Activated CD4-positive, alpha-beta T cell treated with anti-CD3 and anti-CD28 coated beads, Interleukin-2, amount 50 U/mL, for 24 hours (primary cell): Measurements from ENCODE around the gene UBN2.

Source experiments
- DNase-seq, 2 donors: peaks; one replicate each; pipeline ENCODE4 v3.0.0-alpha.2; 2020; ENCODE audit warnings: low read depth in 1 of 2, low spot score in 1 of 2

Gene UBN2

GRCh38 chr7:139231513-139232376, 708 bp downstream of the UBN2 start:
- peak in 1 of 2 donors; percentile 6 for DNase-seq

DNA sequence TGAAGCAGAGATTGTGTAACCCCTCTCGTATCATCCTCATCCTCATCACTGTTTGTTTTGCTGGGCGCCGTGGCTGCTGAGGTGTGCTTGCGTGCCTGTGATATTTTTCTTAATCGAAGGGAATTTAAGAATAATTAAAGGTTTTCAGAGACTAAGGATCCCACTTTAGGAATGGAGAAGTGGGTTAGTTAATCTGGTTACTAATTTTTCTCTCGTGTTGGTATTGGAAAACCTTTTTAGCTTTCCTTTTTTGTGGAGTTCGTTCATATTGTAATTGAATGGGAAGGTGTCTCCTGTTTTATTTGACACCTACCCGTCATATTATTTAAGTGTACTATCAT, 1.3 kb downstream of the UBN2 start:
- peak in 1 of 2 donors; percentile 8 for DNase-seq

DNA sequence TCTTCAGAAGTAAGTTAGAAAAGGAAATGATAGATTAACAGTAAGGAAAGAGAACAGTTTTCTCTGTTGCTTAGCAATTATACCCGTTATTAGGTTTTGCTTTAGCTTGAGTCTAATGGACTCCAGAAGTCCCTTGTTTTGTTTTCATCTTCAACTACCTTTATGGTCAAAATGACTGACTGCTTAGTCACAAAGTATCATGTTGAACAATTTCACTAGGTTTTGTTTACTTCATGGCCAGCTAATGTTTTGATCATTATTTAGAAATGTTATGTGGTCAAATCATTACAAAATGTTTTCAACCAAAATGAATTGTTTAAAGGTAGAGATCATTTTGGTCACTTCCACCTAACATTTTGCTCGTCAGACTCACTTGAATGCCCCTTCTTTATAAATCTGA, 1.9 kb downstream of the UBN2 start:
- DNase-seq = no peak

DNA sequence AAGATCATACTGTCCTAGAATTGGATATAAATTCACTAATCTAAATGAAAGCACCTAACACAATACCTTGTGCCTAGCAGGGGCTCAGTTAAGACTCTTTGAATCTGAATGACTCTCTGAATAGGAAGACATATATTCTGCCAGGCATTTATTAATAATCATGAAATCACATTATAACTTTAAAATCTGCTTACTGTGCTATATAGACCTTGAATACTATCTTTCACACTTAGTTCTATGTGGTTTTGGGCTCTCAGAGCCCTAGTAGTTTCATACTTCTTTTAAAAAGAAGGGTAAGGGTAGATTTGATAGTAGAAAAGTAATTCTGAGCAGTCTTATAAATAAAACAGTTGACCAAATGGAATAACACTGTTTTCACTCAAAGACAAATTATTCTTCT, 10.2 kb downstream of the UBN2 start:
- no peak for DNase-seq

DNA sequence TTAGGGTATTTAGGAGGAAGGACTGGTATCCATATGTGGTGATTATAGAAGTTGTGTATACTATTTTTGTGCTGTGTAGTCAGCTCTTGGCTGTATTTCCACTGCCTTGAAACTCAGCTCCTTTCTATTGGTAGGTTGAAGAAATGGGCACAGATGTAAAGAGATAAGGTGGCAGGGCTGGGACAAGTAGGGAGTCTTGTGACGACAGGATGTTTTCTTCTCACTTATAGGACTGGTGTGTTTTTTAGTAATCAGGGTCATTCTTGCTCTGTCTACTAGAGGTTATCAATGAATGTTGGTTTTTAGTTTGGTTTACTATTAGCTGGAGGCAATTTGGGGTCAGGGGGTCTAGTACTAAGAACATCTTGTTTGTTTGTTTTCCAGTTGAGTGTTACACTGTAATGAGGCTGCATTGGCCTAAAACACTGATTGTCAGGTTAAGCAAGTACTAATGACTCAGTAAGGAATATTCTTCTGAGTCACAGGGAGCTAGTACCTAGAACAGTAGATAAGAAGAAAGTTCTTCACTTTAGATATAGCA, 11.8 kb downstream of the UBN2 start:
- no peak for DNase-seq

DNA sequence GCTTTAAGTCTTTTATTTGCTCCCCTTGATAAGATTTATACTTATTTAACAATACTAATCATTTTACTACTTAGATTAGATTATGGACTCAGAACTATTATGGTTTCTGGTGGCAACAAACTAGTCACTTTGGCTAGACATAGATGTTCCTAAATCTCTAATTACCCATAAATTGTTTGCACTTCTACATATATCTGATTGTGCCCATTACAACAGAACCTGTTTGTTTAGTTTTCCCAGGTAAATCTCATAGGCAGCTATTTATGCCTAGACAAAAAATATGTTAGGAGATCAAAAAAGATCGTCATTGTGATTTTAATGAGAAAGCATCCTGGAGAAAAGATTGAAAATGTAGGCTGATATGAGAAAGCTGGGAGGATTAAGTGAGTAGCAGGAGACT, 14.4 kb downstream of the UBN2 start:
- no peak for DNase-seq

DNA sequence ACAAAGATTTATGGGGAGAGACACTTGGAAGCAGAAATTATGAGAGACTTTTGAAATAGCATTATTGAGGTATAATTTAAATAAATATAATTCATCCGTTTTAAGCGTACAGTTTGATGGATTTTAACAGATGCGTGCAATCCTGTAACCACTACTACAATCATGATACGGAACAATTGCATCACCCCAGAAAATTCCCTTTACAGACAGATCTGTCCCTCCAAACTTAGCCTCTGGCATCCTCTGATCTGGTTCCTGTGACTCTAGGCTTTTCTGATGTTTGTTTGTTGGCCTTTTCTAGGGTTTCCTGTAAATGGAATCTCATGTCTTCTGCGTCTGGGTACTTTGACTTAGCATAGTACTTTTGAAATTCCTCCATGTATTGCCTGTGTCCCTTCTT, 15.5 kb downstream of the UBN2 start:
- no peak for DNase-seq

- DNase-seq = no peak
These were observed 15.9 kb downstream of the UBN2 start for GRCh38 chr7:139246905-139247304.

GRCh38 chr7:139249179-139249810, 18.3 kb downstream of the UBN2 start:
- no peak for DNase-seq

DNA sequence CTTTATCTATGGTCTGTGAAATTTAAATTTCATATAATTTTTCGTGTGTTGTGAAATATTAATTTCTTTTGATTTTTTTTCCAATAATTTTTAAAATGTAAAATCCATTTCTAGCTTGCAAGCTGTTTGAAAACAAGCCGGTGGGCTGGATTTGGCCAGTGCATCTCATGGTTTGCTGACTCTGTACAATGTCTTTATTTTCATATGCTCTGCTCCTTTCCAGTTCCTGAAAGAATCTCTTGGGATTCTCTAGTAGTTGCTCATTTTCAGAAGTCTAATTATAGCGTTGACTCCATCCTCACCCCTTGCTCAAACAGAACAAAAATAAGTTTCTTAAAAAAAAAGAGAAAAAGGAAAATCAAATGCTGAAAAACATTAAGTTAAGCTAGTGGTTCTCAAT, 21.4 kb downstream of the UBN2 start:
- DNase-seq = no peak

DNA sequence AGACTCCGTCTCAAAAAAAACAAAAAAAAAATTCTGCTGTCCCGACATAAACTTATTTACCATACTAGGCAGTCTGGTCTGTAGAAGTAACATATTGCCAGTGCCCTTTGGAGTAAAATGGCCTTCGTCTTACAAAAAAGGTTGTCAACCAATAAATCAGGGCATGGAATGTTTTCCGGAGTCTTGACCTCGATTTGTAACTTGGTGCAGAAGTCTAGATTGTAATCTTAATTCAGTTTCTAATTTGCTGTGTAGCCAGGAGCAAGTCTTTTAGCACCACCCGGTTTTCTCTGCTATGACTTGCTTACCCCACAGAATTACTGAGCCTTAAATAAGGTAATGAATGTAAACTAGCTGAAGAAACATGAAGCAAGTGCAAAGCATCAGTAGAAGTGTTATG, 23.2 kb downstream of the UBN2 start:
- DNase-seq = no peak

DNA sequence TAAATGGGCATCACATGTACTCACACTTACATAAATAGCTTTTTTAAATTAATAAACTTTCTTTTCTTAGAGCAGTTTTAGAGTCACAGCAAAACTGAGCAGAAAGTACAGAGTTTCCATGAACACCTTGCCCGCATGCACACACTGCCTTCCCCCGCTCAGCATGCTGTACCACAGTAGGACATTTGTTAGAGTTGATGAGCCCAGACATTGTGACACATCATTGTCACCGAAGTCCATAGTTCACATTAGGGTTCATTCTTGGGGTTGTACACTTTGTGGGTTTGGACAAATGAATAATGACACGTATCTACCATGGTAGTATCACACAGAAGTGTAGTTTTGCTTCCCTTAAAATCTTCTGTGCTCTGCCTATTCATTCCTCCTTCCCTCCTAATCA, 23.7 kb downstream of the UBN2 start:
- no peak for DNase-seq

GRCh38 chr7:139255290-139255689, 24.3 kb downstream of the UBN2 start:
- DNase-seq = no peak

- no peak for DNase-seq
These were observed 28.1 kb downstream of the UBN2 start for GRCh38 chr7:139259142-139259541.

DNA sequence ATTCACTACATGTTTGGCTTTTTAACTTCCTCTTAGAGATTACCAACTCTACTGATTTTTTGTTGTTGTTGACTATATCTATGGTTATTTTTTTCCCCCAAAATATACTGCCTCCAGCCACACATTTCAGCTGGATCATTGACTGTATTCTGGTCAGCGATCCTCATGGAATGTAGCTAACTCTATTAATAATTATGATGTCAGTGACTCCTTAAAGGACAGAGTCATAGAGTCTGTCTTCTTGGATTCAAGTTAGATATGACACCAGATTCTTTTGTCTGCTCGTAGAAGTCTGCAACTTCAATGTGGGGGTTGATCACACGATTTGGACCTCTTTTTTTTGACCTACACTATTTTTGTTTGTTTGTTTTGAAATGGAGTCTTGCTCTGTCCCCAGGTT, 33.2 kb downstream of the UBN2 start:
- DNase-seq = no peak

- DNase-seq = no peak
These were observed 34.6 kb downstream of the UBN2 start for GRCh38 chr7:139265673-139266072.

GRCh38 chr7:139271718-139272628, 40.9 kb downstream of the UBN2 start:
- no peak for DNase-seq

- DNase-seq = no peak
These were observed 53.3 kb downstream of the UBN2 start for GRCh38 chr7:139284252-139284896.

DNA sequence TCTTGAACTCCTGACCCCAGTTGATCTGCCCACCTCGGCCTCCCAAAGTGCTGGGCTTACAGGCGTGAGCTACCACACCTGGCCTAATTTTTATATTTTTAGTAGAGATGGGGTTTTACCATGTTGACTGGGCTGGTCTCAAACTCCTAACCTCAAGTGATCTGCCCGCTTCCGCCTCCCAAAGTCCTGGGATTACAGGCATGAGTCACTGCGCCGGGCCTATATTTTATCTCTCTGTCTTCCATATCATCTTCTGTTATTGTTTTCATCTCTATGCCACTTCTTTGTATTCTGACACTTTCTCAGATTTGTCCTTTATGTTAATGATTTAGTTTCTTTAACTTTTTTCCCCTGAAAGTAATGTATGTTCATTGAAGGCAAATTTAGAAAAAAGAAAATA, 55.1 kb downstream of the UBN2 start:
- no peak for DNase-seq

DNA sequence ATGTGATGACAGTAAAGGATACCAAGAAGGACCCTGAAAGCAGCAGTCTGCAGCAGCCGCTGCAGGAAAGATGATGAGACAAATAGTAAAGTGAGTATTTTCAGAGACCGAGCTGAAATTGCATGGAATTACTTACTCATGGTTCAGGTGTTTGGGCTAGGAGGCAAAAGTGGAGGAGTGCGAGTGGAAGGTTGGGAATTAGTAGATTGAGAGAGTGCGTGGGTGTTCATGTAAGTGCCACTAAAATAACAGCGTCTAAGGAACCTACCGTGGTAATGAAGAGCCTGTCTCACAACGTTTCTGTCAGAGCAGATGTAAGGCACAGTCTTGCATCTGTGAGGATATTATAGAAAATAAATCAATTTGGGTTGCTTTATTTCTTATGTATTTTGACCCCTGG, 61.8 kb downstream of the UBN2 start:
- no peak for DNase-seq

DNA sequence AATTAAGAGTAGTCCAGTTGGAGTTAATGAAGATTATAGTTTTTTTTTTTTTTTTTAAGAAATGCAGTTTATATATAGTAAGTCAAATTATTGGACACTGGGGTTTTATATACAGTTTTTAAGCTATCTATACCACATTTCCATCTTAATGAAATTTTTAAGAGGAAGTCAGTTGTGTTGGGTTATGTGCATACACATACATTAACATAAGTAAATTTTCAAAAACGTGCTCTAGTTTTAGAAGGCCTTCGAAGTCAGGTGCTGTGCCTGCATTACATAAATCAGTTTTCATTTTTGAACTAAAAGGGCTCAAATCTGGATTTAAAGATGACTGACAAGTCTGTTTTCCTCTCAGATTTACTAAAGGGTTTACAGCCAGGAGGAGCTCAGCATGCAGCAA, 62.5 kb downstream of the UBN2 start:
- DNase-seq = no peak
